GM12878 (cell line): ENCODE results near the gene FGF2. TPM values are rescaled to one million over a fixed set of nuclear protein-coding genes. Genes with fewer than 3 reads are reported as not detected.

Source experiments
- ATAC-seq: fragments of 200-7000 bp; cut with Tn5 transposase; 3 replicates; pipeline ENCODE4 v1.9.1; 2020; ENCODE audit warnings: mild to moderate bottlenecking, moderate library complexity
- BruUV-seq: library from RNA; stranded (reverse); fragments of 400-500 nt; replicated peaks from 2 replicates; lab custom pipeline; 2021; lab: Mats Ljungman, UMichigan
- CTCF ChIA-PET: fragments of 300-600 bp; sonication (Branson Sonifier 250); formaldehyde crosslinking; extraction: SDS; loops from one replicate; lab custom pipeline; 2021; ENCODE audit warnings: inconsistent platforms; lab: Yijun Ruan, JAX
- POLR2A ChIA-PET: fragments of 350-600 bp; formaldehyde crosslinking; extraction: SDS; loops from one replicate; lab custom pipeline; 2021; ENCODE audit warnings: inconsistent platforms; lab: Charles Lee
- RAD21 ChIA-PET: fragments of 300-600 bp; sonication (Branson Sonifier 250); formaldehyde crosslinking; loops from one replicate; lab custom pipeline; 2023; ENCODE audit warnings: antibody characterized with exemption; ENCODE audit not compliant: unreplicated experiment; lab: Charles Lee
- SMC1A ChIA-PET: fragments of 300-600 bp; sonication (Branson Sonifier 250); formaldehyde crosslinking; loops from one replicate; lab custom pipeline; 2023; ENCODE audit not compliant: unreplicated experiment, uncharacterized antibody; lab: Charles Lee
- DNase-seq: peaks from one replicate; pipeline ENCODE4 v3.0.0-alpha.2; 2011; ENCODE audit warnings: low read depth, low spot score
- FAIRE-seq: peaks from 3 replicates; lab custom pipeline; 2011; peaks lifted over from hg19 to GRCh38; lab: Jason Lieb, UNC
- H2AFZ ChIP-seq: 2 replicates; pipeline ENCODE4 v1.6.0; 2011; ENCODE audit warnings: low read depth, low read length, control low read depth; ENCODE audit not compliant: control insufficient read depth
- H3K27ac ChIP-seq: 2 replicates; pipeline ENCODE4 v1.5.1; 2011; ENCODE audit warnings: control low read depth; ENCODE audit not compliant: control insufficient read depth, insufficient read depth
- H3K27me3 ChIP-seq, 2 experiments: replicated peaks in 1 of 2; 2 replicates each; pipeline versions ENCODE4 v1.6.0 to v1.6.1; 2011; ENCODE audit warnings: low read length in 1 of 2; ENCODE audit not compliant: control insufficient read depth in 2 of 2, insufficient read depth in 2 of 2
- H3K36me3 ChIP-seq, 2 experiments: 2 replicates each; pipeline ENCODE4 v1.5.1; 2011; ENCODE audit warnings: low read length in 1 of 2; ENCODE audit not compliant: control insufficient read depth in 2 of 2, insufficient read depth in 2 of 2
- H3K4me1 ChIP-seq: 2 replicates; pipeline ENCODE4 v1.6.1; 2011; ENCODE audit warnings: mild to moderate bottlenecking, low read length, moderate library complexity, mixed read lengths; ENCODE audit not compliant: control insufficient read depth, insufficient read depth
- H3K4me2 ChIP-seq: 2 replicates; pipeline ENCODE4 v1.6.0; 2011; ENCODE audit warnings: control low read depth; ENCODE audit not compliant: control insufficient read depth, insufficient read depth
- H3K4me3 ChIP-seq: fragments of 200-600 bp; sonication (generic); 2 replicates; pipeline ENCODE4 v1.5.1; 2016
- H3K79me2 ChIP-seq: 2 replicates; pipeline ENCODE4 v1.6.0; 2011; ENCODE audit warnings: low read length; ENCODE audit not compliant: control insufficient read depth, insufficient read depth
- H3K9ac ChIP-seq: 2 replicates; pipeline ENCODE4 v1.8.0; 2011; ENCODE audit warnings: low read length, control low read depth, mixed read lengths; ENCODE audit not compliant: control insufficient read depth, insufficient read depth
- H3K9me3 ChIP-seq: replicated peaks from 3 replicates; pipeline ENCODE4 v1.5.1; 2011; ENCODE audit warnings: mild to moderate bottlenecking, low read length; ENCODE audit not compliant: control insufficient read depth, insufficient read depth
- H4K20me1 ChIP-seq: 2 replicates; pipeline ENCODE4 v1.6.0; 2011; ENCODE audit not compliant: control insufficient read depth, insufficient read depth
- CHD2 ChIP-seq: IDR thresholded peaks from 2 replicates; pipeline ENCODE4 v1.6.1; 2011; ENCODE audit warnings: low read depth, low read length, improper control_type of control experiment, borderline replicate concordance
- CREM ChIP-seq: IDR thresholded peaks from 2 replicates; pipeline ENCODE4 v1.6.1; 2014; ENCODE audit warnings: antibody characterized with exemption, low read depth
- FOXK2 ChIP-seq: fragments of 450-650 bp; IDR thresholded peaks from 2 replicates; pipeline ENCODE4 v1.6.1; 2017; ENCODE audit warnings: mild to moderate bottlenecking, moderate library complexity
- SMC3 ChIP-seq: IDR thresholded peaks from 2 replicates; pipeline ENCODE4 v1.6.1; 2011; ENCODE audit warnings: low read length, improper control_type of control experiment, borderline replicate concordance
- TBL1XR1 ChIP-seq: IDR thresholded peaks from 2 replicates; pipeline ENCODE4 v1.6.1; 2012; ENCODE audit warnings: low read depth, low read length, improper control_type of control experiment
- ZNF207 ChIP-seq: fragments of 450-650 bp; IDR thresholded peaks from 2 replicates; pipeline ENCODE4 v1.6.1; 2014; ENCODE audit warnings: antibody characterized with exemption, mild to moderate bottlenecking, borderline replicate concordance
- WGBS: methylation state at CpG from one replicate; pipeline ENCODE4 v1.1.6; 2016; ENCODE audit warnings: low lambda C conversion rate; ENCODE audit not compliant: insufficient replicate concordance, insufficient coverage; ENCODE audit errors: missing lambda C conversion rate; 5-methylcytosine and 5-hydroxymethylcytosine counted together
- in situ Hi-C: fragments of 300-500 bp; cut with MboI; formaldehyde crosslinking; loops from 9 replicates; pipeline ENCODE4 v1.14.3; 2018; ENCODE audit warnings: mixed read lengths
- intact Hi-C: fragments of 100-400 bp; cut with micrococcal nuclease; formaldehyde crosslinking; loops from one replicate; pipeline ENCODE4 v1.14.2; 2022; ENCODE audit not compliant: unreplicated experiment
- polyA plus RNA-seq, 11 experiments: library from polyadenylated mRNA; depleted of rRNA in 4 of 11; unstranded in 6 of 11; stranded (reverse) in 5 of 11; fragments of >200 nt; fragmentation: Nextera tagmentation in 4 of 11; fragmentation: Illumina TruSeq in 1 of 11; extraction: Ambion mirVana in 4 of 11; extraction: Trizol in 1 of 11; gene quantifications; 1 replicate in 1 of 11; 2 replicates in 10 of 11; pipeline versions ENCODE4 v1.2.1 to v1.2.3, GENCODE V29; 2011 to 2016; ENCODE audit warnings: inconsistent platforms in 2 of 11, missing spikeins in 2 of 11, low read depth in 1 of 11
- total RNA-seq, 4 experiments: library from RNA; depleted of rRNA in 3 of 4; stranded (reverse); fragments of >200 nt in 3 of 4; fragmentation: Illumina TruSeq in 1 of 4; extraction: Trizol in 1 of 4; gene quantifications; 2 replicates each; pipeline versions ENCODE4 v1.2.1 to v1.2.3, GENCODE V29; 2013 to 2021
- TF ChIP-seq, protein P1 (sequence below): fragments of 450-650 bp; IDR thresholded peaks from 2 replicates; pipeline ENCODE4 v1.6.1; 2017; ENCODE audit warnings: antibody characterized with exemption, mild to moderate bottlenecking, moderate library complexity
- TF ChIP-seq, protein P2 (sequence below): IDR thresholded peaks from 2 replicates; pipeline ENCODE4 v1.6.1; 2012; ENCODE audit warnings: low read length, inconsistent platforms

FGF2 gene
- total and polyA plus RNA-seq, 10 of the 15 experiments (the other 5 are each of a cell fraction or from before 2014, with no cell fraction given), result 0.13 to 1.7 (median 0.25) TPM

DNA sequence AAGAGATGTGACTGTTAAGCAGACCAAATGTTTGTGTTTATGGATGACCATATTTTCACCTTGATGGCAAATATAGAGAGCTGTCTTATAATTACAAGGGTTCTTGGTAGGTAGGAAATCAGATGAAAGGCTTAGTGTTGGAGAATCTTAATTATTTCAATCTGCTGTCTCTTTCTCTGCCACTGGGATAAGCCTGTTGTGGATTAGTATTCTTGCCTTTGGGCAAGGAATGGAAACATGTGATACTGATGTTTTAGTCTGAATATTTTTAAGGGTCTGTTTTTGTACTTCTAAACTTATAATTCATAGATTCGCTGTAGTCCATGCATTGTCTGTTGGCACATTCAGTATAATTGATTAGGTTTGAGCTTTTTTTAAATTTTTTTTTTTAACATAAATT lies 119.5 kb downstream of the FGF2 start:
- no TSS peak for BruUV-seq
- no peak overlapping the region for H3K4me2 ChIP-seq
- DNase-seq (no peak), FAIRE-seq (no peak), ATAC-seq (no peak)
- in situ Hi-C loops, result no loop called here
- H3K9me3 ChIP-seq, result no peaks in the 10 kb centered on the region
- no peaks in the 10 kb centered on the region for H4K20me1 ChIP-seq
- H3K4me3 ChIP-seq, result no peak overlapping the region
- H3K79me2 ChIP-seq, result no peaks in the 10 kb centered on the region
- H3K4me1 ChIP-seq, result no peaks in the 10 kb centered on the region
- SMC1A ChIA-PET, result interaction anchor here (0.9 kb wide), 1 partner anchor 10 kb away, joined by 3 read pairs; no protein-coding TSS in a partner anchor
- peaks cover 0 to 9% of the 10 kb centered on the region in 2 experiments; a peak in 2 of 4 replicates for H3K36me3 ChIP-seq
- TF ChIP-seq CHD2 (no peak), SMC3 (no peak), CREM (no peak), ZNF207 (no peak), FOXK2 (no peak), TBL1XR1 (no peak)
- TF ChIP-seq, protein P1, sequence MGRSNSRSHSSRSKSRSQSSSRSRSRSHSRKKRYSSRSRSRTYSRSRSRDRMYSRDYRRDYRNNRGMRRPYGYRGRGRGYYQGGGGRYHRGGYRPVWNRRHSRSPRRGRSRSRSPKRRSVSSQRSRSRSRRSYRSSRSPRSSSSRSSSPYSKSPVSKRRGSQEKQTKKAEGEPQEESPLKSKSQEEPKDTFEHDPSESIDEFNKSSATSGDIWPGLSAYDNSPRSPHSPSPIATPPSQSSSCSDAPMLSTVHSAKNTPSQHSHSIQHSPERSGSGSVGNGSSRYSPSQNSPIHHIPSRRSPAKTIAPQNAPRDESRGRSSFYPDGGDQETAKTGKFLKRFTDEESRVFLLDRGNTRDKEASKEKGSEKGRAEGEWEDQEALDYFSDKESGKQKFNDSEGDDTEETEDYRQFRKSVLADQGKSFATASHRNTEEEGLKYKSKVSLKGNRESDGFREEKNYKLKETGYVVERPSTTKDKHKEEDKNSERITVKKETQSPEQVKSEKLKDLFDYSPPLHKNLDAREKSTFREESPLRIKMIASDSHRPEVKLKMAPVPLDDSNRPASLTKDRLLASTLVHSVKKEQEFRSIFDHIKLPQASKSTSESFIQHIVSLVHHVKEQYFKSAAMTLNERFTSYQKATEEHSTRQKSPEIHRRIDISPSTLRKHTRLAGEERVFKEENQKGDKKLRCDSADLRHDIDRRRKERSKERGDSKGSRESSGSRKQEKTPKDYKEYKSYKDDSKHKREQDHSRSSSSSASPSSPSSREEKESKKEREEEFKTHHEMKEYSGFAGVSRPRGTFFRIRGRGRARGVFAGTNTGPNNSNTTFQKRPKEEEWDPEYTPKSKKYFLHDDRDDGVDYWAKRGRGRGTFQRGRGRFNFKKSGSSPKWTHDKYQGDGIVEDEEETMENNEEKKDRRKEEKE, result no peak
- TF ChIP-seq, protein P2, sequence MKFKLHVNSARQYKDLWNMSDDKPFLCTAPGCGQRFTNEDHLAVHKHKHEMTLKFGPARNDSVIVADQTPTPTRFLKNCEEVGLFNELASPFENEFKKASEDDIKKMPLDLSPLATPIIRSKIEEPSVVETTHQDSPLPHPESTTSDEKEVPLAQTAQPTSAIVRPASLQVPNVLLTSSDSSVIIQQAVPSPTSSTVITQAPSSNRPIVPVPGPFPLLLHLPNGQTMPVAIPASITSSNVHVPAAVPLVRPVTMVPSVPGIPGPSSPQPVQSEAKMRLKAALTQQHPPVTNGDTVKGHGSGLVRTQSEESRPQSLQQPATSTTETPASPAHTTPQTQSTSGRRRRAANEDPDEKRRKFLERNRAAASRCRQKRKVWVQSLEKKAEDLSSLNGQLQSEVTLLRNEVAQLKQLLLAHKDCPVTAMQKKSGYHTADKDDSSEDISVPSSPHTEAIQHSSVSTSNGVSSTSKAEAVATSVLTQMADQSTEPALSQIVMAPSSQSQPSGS, result no peak
- no peak overlapping the region for H2AFZ ChIP-seq
- 100% methylated on average over 1 of the region's 1 CpG for WGBS
- intact Hi-C loops, result no loop called here
- RAD21 ChIA-PET, result no interaction called here
- no peak overlapping the region for H3K9ac ChIP-seq
- H3K27ac ChIP-seq, result no peak overlapping the region
- no peaks in the 10 kb centered on the region for H3K27me3 ChIP-seq
- CTCF ChIA-PET, result no interaction called here
- POLR2A ChIA-PET, result no interaction called here

Other genes with a start within 250 kb of the FGF2 start
- not detected in 2 replicates for gene IL21, start 205.8 kb upstream of the FGF2 start, total RNA-seq (2014; rRNA removed)
- gene IL21, start 205.8 kb upstream of the FGF2 start, total RNA-seq (2014; rRNA removed; fragmentation: Illumina TruSeq; extraction: Trizol), result not detected in 2 replicates
- not detected in 2 replicates for gene IL21, start 205.8 kb upstream of the FGF2 start, total RNA-seq (2021)
- gene IL21, start 205.8 kb upstream of the FGF2 start, polyA plus RNA-seq (2011; rRNA removed), result not detected in 2 replicates
- gene IL21, start 205.8 kb upstream of the FGF2 start, polyA plus RNA-seq (2014; fragmentation: Illumina TruSeq; extraction: Trizol), result not detected in 2 replicates
- gene IL21, start 205.8 kb upstream of the FGF2 start, polyA plus RNA-seq (2014; fragmentation: Nextera tagmentation; extraction: Ambion mirVana), result not detected
- gene IL21, start 205.8 kb upstream of the FGF2 start, polyA plus RNA-seq (2014; rRNA removed), result not detected in 2 replicates
- gene IL21, start 205.8 kb upstream of the FGF2 start, polyA plus RNA-seq (2016; fragmentation: Nextera tagmentation; extraction: Ambion mirVana), result not detected
- gene BBS12, start 94.1 kb upstream of the FGF2 start, total RNA-seq (2014; rRNA removed), result 0.40 and 0.54 TPM in 2 replicates
- gene BBS12, start 94.1 kb upstream of the FGF2 start, total RNA-seq (2014; rRNA removed; fragmentation: Illumina TruSeq; extraction: Trizol), result 0.37 and 0.58 TPM in 2 replicates
- gene BBS12, start 94.1 kb upstream of the FGF2 start, total RNA-seq (2021), result 0.38 and 0.58 TPM in 2 replicates
- 0.17 and 0.24 TPM in 2 replicates for gene BBS12, start 94.1 kb upstream of the FGF2 start, polyA plus RNA-seq (2011; rRNA removed)
- 0.38 and 0.51 TPM in 2 replicates for gene BBS12, start 94.1 kb upstream of the FGF2 start, polyA plus RNA-seq (2014; fragmentation: Illumina TruSeq; extraction: Trizol)
- under 1 TPM; 0.40 to 0.44 TPM for gene BBS12, start 94.1 kb upstream of the FGF2 start, polyA plus RNA-seq (2014; fragmentation: Nextera tagmentation; extraction: Ambion mirVana)
- 0.15 and 0.32 TPM in 2 replicates for gene BBS12, start 94.1 kb upstream of the FGF2 start, polyA plus RNA-seq (2014; rRNA removed)
- gene BBS12, start 94.1 kb upstream of the FGF2 start, polyA plus RNA-seq (2016; fragmentation: Nextera tagmentation; extraction: Ambion mirVana), result under 1 TPM; 0.53 to 0.63 TPM
- 8.6 and 13.2 TPM in 2 replicates for gene NUDT6, start 95.8 kb downstream of the FGF2 start, total RNA-seq (2014; rRNA removed)
- 7.7 and 8.1 TPM in 2 replicates for gene NUDT6, start 95.8 kb downstream of the FGF2 start, total RNA-seq (2014; rRNA removed; fragmentation: Illumina TruSeq; extraction: Trizol)
- gene NUDT6, start 95.8 kb downstream of the FGF2 start, total RNA-seq (2021), result 5.6 and 7.7 TPM in 2 replicates
- 5.0 and 6.7 TPM in 2 replicates for gene NUDT6, start 95.8 kb downstream of the FGF2 start, polyA plus RNA-seq (2011; rRNA removed)
- gene NUDT6, start 95.8 kb downstream of the FGF2 start, polyA plus RNA-seq (2014; fragmentation: Illumina TruSeq; extraction: Trizol), result 5.9 and 9.7 TPM in 2 replicates
- 1 to 10 TPM; 3.9 to 5.5 TPM for gene NUDT6, start 95.8 kb downstream of the FGF2 start, polyA plus RNA-seq (2014; fragmentation: Nextera tagmentation; extraction: Ambion mirVana)
- gene NUDT6, start 95.8 kb downstream of the FGF2 start, polyA plus RNA-seq (2014; rRNA removed), result 7.5 and 9.6 TPM in 2 replicates
- gene NUDT6, start 95.8 kb downstream of the FGF2 start, polyA plus RNA-seq (2016; fragmentation: Nextera tagmentation; extraction: Ambion mirVana), result 10 to 100 TPM; 11.4 to 12.4 TPM